ENCODE results near the gene CIB4. TPM values are rescaled to one million over a fixed set of nuclear protein-coding genes. Genes with fewer than 3 reads are reported as not detected.

CIB4 gene
- total RNA-seq, 1 experiment from 2014 or later: not detected

DNA sequence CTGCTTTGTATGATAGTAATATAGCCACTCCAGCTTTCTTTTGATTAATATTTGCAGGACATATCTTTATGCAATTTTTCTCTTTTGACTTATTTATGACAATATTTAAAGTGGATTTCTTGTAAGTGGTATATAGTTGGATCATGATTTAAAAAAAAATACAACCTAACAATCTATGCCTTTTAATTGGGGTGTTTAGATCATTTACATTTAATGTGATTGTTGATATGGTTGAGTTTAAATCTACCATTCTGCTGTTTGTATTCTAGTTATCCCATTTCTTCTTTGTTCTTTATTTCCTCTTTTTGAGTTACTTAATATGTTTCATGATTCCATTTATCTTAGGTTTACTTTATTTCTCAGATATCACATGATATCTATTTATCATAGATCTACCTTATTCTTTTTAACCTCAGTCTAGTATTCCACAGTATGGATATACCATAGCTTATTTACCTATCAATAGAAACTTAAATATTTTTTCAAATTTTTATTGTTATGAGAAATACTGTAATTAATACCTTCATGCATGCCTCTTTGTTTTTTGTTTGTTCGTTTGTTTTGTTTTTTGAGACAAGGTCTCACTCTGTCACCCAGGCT lies 19.3 kb upstream of the CIB4 start:
- no peaks in the 10 kb centered on the region for H3K36me3 ChIP-seq (ENCODE audit: low read depth)
- H3K9me2 ChIP-seq (ENCODE audit: insufficient read depth): no peaks in the 10 kb centered on the region
- ChIA-PET CTCF (interaction anchor here (1.0 kb wide), 1 partner anchor 29 kb away, joined by 8 read pairs; no protein-coding TSS in a partner anchor), POLR2A (ENCODE audit: unreplicated experiment) (no interaction called here)
- H3K79me2 ChIP-seq (ENCODE audit: low read depth): no peaks in the 10 kb centered on the region
- H2AFZ ChIP-seq: no peak overlapping the region
- BruUV-seq (replicated peaks): no TSS peak
- intact Hi-C loops (cut with micrococcal nuclease; ENCODE audit: unreplicated experiment): no loop called here
- no peak for DNase-seq
- no peak overlapping the region for H3K4me2 ChIP-seq
- H3K27me3 ChIP-seq (ENCODE audit: insufficient read depth, low read depth): peaks cover 7% of the 10 kb centered on the region; the same call in 1 of the 2 replicates
- H3K4me1 ChIP-seq (replicated peaks; ENCODE audit: insufficient read depth): no peaks in the 10 kb centered on the region
- no peak for TF ChIP-seq CTCF (conservative IDR thresholded peaks at IDR 0.05)
- no peak for TF ChIP-seq EZH2 (IDR thresholded peaks at IDR 0.05; ENCODE audit: low read depth)
- no peak overlapping the region for H3K27ac ChIP-seq
- H3K4me3 ChIP-seq: no peak overlapping the region
- no peaks in the 10 kb centered on the region for H4K20me1 ChIP-seq (ENCODE audit: insufficient read depth)
- peaks cover 17% of the 10 kb centered on the region for H3K9me3 ChIP-seq (ENCODE audit: insufficient read depth, low read depth)
- no peaks in the 10 kb centered on the region for H3F3A ChIP-seq (ENCODE audit: insufficient read depth, low read depth)

DNA sequence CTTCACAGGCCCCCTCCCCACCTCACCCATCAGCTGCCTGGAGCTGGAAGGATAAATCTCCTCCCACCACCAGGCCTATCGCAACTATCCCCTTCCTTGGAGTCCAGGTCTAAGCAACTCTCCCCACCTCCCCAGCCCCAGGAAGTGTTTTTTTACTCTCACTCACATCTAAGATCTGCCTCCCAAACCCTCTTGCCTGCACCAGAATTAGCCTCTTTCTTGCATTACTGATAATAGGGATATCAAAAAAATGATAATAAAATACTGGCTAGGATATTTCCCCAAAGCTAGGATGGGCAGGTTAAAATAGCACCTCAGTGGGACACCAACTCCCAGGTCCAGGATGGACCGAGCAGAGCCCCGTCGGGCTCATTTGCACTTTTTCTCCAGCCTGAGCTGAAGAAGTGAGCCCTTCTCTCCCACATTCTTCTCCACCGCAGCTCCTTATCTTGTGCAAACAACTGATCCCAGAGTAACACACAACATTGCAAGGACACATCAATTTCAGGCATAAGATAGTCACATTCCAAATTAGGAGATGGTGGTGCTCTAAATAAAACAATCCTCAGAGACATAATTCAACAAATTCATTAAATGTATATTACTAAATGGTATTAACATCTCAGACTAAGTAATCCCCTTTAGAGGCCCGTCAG lies 17.7 kb upstream of the CIB4 start:
- Histone ChIP-seq H3K27ac (no peak overlapping the region), H3K4me2 (no peak overlapping the region), H3F3A (ENCODE audit: insufficient read depth, low read depth) (no peaks in the 10 kb centered on the region), H3K4me3 (no peak overlapping the region), H3K79me2 (ENCODE audit: low read depth) (no peaks in the 10 kb centered on the region), H3K36me3 (ENCODE audit: low read depth) (no peaks in the 10 kb centered on the region), H2AFZ (no peak overlapping the region), H3K9me2 (ENCODE audit: insufficient read depth) (no peaks in the 10 kb centered on the region), H3K9me3 (ENCODE audit: insufficient read depth, low read depth) (peaks cover 17% of the 10 kb centered on the region), H4K20me1 (ENCODE audit: insufficient read depth) (no peaks in the 10 kb centered on the region), H3K4me1 (replicated peaks; ENCODE audit: insufficient read depth) (0 out of 2 replicates have a peak, but pooled peaks cover 4% of the 10 kb centered on the region), H3K27me3 (ENCODE audit: insufficient read depth, low read depth) (no peaks in the 10 kb centered on the region)
- POLR2A ChIA-PET (ENCODE audit: unreplicated experiment): no interaction called here
- DNase-seq: no peak
- CTCF ChIA-PET: interaction anchor here (0.6 kb wide), 1 partner anchor 62 kb away, joined by 7 read pairs; no protein-coding TSS in a partner anchor
- intact Hi-C loops (cut with micrococcal nuclease; ENCODE audit: unreplicated experiment): no loop called here
- no TSS peak for BruUV-seq (replicated peaks)
- TF ChIP-seq CTCF (conservative IDR thresholded peaks at IDR 0.05) (no peak), EZH2 (IDR thresholded peaks at IDR 0.05; ENCODE audit: low read depth) (no peak)

GRCh38 chr2:26657265-26657664 lies 16.1 kb upstream of the CIB4 start:
- no TSS peak for BruUV-seq (replicated peaks)
- TF ChIP-seq EZH2 (IDR thresholded peaks at IDR 0.05; ENCODE audit: low read depth): no peak
- no peak for TF ChIP-seq CTCF (conservative IDR thresholded peaks at IDR 0.05)
- H3K4me2 ChIP-seq: no peak overlapping the region

More at GRCh38 chr2:26657265-26657664, 16.1 kb upstream of the CIB4 start:
- H2AFZ ChIP-seq: no peak overlapping the region
- H3K4me3 ChIP-seq: no peak overlapping the region
- no peaks in the 10 kb centered on the region for H3K36me3 ChIP-seq (ENCODE audit: low read depth)
- no peak for DNase-seq
- H3K27ac ChIP-seq: no peak overlapping the region
- ChIA-PET POLR2A (ENCODE audit: unreplicated experiment) (no interaction called here), CTCF (no interaction called here)
- 0 out of 2 replicates have a peak, but pooled peaks cover 4% of the 10 kb centered on the region for H3K4me1 ChIP-seq (replicated peaks; ENCODE audit: insufficient read depth)
- H3K9me3 ChIP-seq (ENCODE audit: insufficient read depth, low read depth): peaks cover 17% of the 10 kb centered on the region
- no peaks in the 10 kb centered on the region for H3K27me3 ChIP-seq (ENCODE audit: insufficient read depth, low read depth)
- no peaks in the 10 kb centered on the region for H3K79me2 ChIP-seq (ENCODE audit: low read depth)
- intact Hi-C loops (cut with micrococcal nuclease; ENCODE audit: unreplicated experiment): no loop called here
- no peaks in the 10 kb centered on the region for H4K20me1 ChIP-seq (ENCODE audit: insufficient read depth)
- no peaks in the 10 kb centered on the region for H3F3A ChIP-seq (ENCODE audit: insufficient read depth, low read depth)
- H3K9me2 ChIP-seq (ENCODE audit: insufficient read depth): no peaks in the 10 kb centered on the region

Data from PC-9 (cell line).